GM06990 (cell line): ENCODE measurements around the gene SLC43A3.

Source experiments
- DNase-seq: peaks from one replicate; pipeline ENCODE4 v3.0.0-alpha.2; 2011; ENCODE audit not compliant: insufficient read length; ENCODE audit errors: extremely low read depth
- H3K27me3 ChIP-seq: replicated peaks from 2 replicates; pipeline ENCODE4 v1.6.0; 2011; ENCODE audit warnings: low read length; ENCODE audit not compliant: control insufficient read depth, insufficient read depth
- H3K36me3 ChIP-seq: 2 replicates; pipeline ENCODE4 v1.5.1; 2011; ENCODE audit warnings: low read length; ENCODE audit not compliant: control insufficient read depth, insufficient read depth
- H3K4me3 ChIP-seq: replicated peaks from 2 replicates; pipeline ENCODE4 v1.5.1; 2011; ENCODE audit warnings: low read depth, mild to moderate bottlenecking, control low read depth, low read length
- CTCF ChIP-seq: IDR thresholded peaks from 2 replicates; pipeline ENCODE4 v1.5.1; 2011; ENCODE audit warnings: low read length, control low read depth, mild to moderate bottlenecking, inconsistent platforms; ENCODE audit not compliant: insufficient read depth, poor library complexity, severe bottlenecking

Gene SLC43A3

GRCh38 chr11:57359896-57360690 lies 66.8 kb downstream of the SLC43A3 start:
- H3K36me3 ChIP-seq = no peaks in the 10 kb centered on the region
- DNase-seq = no peak
- TF ChIP-seq CTCF = no peak
- no peak overlapping the region for H3K4me3 ChIP-seq
- no peaks in the 10 kb centered on the region; the same call in none of the 2 replicates for H3K27me3 ChIP-seq

- no peaks in the 10 kb centered on the region; the same call in none of the 2 replicates for H3K27me3 ChIP-seq
- DNase-seq = no peak
- H3K36me3 ChIP-seq = no peaks in the 10 kb centered on the region
- H3K4me3 ChIP-seq = no peak overlapping the region
- no peak for TF ChIP-seq CTCF
Measured at GRCh38 chr11:57359396-57359795, 67.5 kb downstream of the SLC43A3 start.

GRCh38 chr11:57358991-57359390 lies 67.9 kb downstream of the SLC43A3 start:
- Histone ChIP-seq H3K4me3 (no peak overlapping the region), H3K36me3 (no peaks in the 10 kb centered on the region), H3K27me3 (no peaks in the 10 kb centered on the region; the same call in none of the 2 replicates)
- no peak for TF ChIP-seq CTCF
- DNase-seq = no peak

GRCh38 chr11:57358543-57358961 lies 68.4 kb downstream of the SLC43A3 start:
- Histone ChIP-seq H3K4me3 (no peak overlapping the region), H3K36me3 (no peaks in the 10 kb centered on the region), H3K27me3 (no peaks in the 10 kb centered on the region; the same call in none of the 2 replicates)
- no peak for TF ChIP-seq CTCF
- no peak for DNase-seq

- Histone ChIP-seq H3K36me3 (no peaks in the 10 kb centered on the region), H3K27me3 (no peaks in the 10 kb centered on the region; the same call in none of the 2 replicates), H3K4me3 (no peak overlapping the region)
- no peak for TF ChIP-seq CTCF
- no peak for DNase-seq
Measured at GRCh38 chr11:57357856-57358255, 69.1 kb downstream of the SLC43A3 start.
